NCI-H1417 (cell line): ENCODE data around the gene ABCA1.
A peak's percentile ranks its signal among the peaks of the same experiment; 100 is the strongest.

Experiments used
- DNase-seq, 3 experiments: peaks; one replicate each; lab custom pipeline; 2025; lab: John Stamatoyannopoulos, UW

ABCA1 gene

GRCh38 chr9:104841601-104842141 lies 86.3 kb downstream of the ABCA1 start:
- DNase-seq = no peak

GRCh38 chr9:104838958-104839357 lies 89.0 kb downstream of the ABCA1 start:
- no peak for DNase-seq

- no peak for DNase-seq
Observed at GRCh38 chr9:104836767-104837166, 91.2 kb downstream of the ABCA1 start.

- peak; percentile 57 to 95 (median 90) for DNase-seq
Observed at GRCh38 chr9:104836235-104836634, 91.7 kb downstream of the ABCA1 start.

- DNase-seq = no peak
Observed at GRCh38 chr9:104835161-104835560, 92.8 kb downstream of the ABCA1 start.

GRCh38 chr9:104833696-104834095 lies 94.3 kb downstream of the ABCA1 start:
- no peak for DNase-seq

- DNase-seq = no peak
Observed at GRCh38 chr9:104831681-104832080, 96.3 kb downstream of the ABCA1 start.

GRCh38 chr9:104826911-104827310 lies 101.0 kb downstream of the ABCA1 start:
- DNase-seq = no peak

GRCh38 chr9:104826079-104826775 lies 101.7 kb downstream of the ABCA1 start:
- no peak for DNase-seq

GRCh38 chr9:104820336-104820735 lies 107.6 kb downstream of the ABCA1 start:
- DNase-seq = no peak

- DNase-seq = no peak
Observed at GRCh38 chr9:104819033-104819432, 108.9 kb downstream of the ABCA1 start.

GRCh38 chr9:104817437-104817836 lies 110.5 kb downstream of the ABCA1 start:
- peak in 1 of 3 experiments; percentile 43 for DNase-seq

- no peak for DNase-seq
Observed at GRCh38 chr9:104815851-104816565, 111.9 kb downstream of the ABCA1 start.

GRCh38 chr9:104810421-104811339 lies 117.3 kb downstream of the ABCA1 start:
- DNase-seq = peak in 2 of 3 experiments; percentile 6 to 9

- DNase-seq = peak; percentile 0 to 67 (median 31)
Observed at GRCh38 chr9:104808035-104808614, 119.8 kb downstream of the ABCA1 start.

- DNase-seq = no peak
Observed at GRCh38 chr9:104805441-104805840, 122.5 kb downstream of the ABCA1 start.

GRCh38 chr9:104802906-104803305 lies 125.0 kb downstream of the ABCA1 start:
- no peak for DNase-seq

- DNase-seq = no peak
Observed at GRCh38 chr9:104802110-104802509, 125.8 kb downstream of the ABCA1 start.

- no peak for DNase-seq
Observed at GRCh38 chr9:104800068-104800785, 127.7 kb downstream of the ABCA1 start.

- no peak for DNase-seq
Observed at GRCh38 chr9:104798209-104798995, 129.6 kb downstream of the ABCA1 start.
